GM19099 (cell line): ENCODE results near the gene DENND2A.

Experiments
- POLR2A ChIP-seq: IDR thresholded peaks from 3 replicates; pipeline ENCODE4 v1.6.1; 2011; ENCODE audit warnings: low read depth; ENCODE audit not compliant: insufficient read length; ENCODE audit errors: extremely low read depth

Gene DENND2A

DNA sequence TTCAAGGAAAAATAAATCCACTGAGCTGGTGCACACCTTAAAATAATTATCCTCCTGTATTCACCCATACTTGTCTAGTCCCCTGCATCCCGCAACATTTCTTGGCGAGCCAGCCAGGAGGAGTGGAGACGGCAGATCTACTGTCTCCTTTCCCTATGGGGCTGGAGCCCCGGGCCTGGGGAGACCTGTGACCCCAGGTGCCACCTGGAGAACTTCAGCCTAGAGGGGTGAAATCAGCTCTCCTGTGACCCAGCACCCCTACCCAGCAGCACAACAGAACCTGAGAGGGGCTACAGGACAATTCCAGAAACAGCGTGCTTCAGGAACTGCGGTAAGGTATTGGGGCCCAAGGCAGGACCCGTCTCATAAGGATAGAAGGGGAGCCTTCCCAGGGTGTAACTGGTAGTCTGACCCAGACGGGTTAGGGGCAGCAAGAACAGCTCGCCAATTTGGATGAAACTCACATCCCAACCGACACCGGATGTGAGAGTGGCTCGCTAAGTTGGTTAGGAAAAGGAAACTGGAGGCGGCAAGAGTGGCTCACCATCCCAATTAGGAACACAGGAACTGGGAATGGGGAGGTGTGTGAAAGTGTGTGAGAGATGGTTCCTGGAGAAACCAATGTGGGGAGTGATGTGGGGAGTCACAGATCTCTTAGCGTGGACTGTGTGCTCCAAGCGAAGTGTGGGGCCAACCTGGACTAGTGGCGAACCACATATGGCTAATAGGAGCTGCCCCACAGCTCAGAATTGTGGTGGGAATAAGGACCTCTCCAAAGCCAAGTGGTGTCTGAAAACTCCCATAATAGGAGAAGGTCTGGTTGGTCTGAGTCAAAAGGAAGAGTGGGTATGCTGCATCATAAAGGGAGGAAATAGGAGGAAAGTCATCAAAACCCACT, 15.1 kb upstream of the DENND2A start:
- TF ChIP-seq POLR2A, result no peak

DNA sequence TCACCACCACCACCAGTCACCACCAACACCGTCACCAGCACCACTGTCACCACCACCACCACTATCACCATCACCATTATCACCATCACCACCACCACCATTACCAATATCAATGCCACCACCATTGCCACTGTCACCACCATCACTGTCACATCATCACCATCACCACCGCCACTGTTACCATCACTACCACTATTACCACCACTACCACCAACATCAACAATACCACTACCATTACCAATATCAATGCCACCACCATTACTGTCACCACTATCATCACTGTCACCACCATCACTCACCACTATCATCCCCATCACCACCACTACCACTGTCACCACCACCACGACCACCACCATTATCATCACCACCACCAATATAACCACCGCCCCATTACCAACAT, 14.0 kb upstream of the DENND2A start:
- TF ChIP-seq POLR2A, result no peak

DNA sequence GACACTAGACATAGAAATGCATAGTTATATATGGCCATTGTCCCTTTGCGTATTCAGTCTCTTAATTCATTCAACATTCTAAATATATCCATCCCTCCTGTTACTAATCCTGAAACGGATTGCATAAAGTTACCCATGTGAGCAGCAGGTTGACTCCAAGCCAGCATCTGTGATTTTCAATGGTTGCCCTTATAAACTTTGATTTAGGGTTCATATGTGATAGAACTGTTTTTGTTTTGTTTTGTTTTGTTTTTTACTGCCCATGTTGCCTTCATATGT, 13.4 kb upstream of the DENND2A start:
- TF ChIP-seq POLR2A, result no peak

DNA sequence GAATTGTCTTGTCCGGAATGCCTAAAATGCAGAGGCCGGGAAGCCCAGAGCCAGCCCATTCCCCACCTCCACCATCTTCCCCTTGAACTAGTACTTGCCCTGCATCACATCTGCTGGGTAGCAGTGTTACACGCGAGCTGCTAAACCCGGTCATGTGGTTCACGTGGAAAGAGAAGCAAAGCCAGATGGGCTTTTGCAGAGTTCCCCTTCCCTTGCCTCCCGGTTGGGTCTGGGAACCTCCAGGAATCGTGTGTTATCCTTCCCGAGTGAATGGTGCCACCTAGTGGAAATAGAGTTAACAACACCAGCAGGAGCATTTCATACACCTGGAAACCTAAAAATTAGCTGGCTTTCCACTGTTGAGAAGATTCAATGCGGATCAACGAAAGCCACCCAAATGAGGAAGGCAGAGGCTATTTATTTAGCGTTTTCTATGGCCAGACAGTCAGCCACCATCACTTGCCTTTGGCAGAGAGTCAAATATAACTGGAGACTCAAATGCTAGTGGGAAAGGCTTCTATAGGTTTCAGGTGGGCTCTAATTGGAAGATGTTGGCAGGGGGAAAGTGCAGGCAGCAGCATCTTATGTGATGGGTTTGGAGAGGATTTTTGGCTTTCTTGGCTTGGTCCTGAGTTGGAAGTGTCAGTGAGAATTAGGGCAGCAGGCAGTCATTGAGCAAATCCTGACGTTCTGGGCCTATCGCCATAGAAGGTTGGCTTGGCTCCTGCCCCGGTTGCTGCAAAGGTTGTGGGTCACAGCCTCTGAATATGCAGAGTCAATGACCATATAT, 12.9 kb upstream of the DENND2A start:
- no peak for TF ChIP-seq POLR2A

DNA sequence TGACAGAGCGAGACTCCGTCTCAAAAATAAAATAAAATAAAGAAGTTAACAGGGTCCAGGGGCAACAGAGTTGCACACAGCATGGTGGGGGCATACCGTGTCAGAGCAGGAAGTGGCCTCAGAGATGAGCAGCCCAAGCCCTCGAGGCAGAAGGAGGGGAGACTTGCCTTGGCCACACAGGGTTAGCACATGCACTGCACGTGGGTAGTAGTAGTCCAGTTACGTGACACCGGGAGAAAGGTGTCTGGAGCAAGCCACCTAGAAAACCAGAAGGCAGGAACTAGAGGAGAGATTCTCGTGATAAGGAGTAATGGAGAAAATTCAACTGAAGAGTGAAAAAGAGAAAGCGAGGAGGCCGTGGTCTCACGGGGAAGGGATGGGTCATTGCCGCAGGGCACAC, 9.8 kb upstream of the DENND2A start:
- TF ChIP-seq POLR2A, result no peak

DNA sequence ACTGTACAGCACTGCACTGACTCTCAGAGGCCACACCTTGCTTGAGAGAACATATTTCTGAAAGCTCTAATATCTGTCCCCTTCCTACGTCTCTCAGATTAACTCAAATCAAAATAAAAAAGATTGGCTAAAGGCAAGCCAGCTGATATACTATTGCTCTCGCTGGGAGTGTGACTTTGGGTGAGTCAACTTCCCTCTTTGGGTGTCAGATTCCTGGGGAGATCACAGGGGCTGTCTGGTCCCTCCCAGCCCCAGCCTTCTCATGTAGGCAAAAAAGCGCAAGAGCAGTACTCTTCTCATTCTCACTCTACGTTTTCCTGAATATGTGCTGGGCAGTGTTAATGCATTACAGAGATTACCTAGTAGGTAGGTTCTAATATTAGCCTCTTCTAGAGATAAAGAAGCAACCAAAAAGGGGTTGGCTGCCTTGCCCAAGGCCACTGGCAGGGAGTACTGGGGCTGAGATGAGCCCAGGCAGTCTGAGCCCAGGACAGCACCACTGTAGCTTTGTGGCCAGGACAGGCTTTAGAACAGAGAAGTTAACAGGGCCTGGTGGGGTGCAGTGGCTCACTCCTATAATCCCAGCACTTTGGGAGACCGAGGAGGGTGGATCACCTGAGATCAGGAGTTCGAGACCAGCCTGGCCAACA, 9.1 kb upstream of the DENND2A start:
- TF ChIP-seq POLR2A, result no peak

DNA sequence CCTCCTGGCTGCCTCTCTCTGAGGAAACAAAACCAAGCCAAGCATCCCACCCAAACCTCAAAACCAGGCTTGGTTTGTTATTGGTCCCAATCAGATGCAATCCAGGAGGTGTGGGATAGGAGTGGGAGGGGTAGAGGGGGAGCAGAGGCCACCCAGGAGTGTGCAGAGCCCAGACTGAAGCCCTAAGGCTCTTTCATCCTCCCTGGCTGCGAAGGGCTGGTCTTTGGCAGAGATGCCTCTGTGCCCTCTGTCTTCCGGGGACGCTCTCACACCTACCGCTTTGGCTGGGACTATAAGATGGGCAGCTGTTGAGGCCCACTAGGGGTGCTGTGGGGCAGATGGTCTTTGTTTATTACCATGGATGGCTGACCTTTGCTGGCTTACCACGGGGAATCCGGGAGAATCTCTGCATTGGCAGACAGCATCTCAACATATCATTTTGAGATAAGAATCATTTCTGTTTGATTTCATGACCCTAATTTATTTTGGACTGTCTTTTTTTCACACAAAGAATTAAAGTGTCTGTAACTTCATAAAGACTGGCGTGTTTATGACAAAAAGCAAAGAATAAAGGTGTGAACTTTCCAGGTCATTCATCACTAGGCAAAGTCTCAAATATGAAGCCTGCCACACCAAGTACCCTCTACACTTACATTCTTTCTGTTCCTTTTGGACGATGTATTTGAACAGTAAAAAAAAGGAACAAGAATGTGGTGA, 6.5 kb upstream of the DENND2A start:
- no peak for TF ChIP-seq POLR2A

DNA sequence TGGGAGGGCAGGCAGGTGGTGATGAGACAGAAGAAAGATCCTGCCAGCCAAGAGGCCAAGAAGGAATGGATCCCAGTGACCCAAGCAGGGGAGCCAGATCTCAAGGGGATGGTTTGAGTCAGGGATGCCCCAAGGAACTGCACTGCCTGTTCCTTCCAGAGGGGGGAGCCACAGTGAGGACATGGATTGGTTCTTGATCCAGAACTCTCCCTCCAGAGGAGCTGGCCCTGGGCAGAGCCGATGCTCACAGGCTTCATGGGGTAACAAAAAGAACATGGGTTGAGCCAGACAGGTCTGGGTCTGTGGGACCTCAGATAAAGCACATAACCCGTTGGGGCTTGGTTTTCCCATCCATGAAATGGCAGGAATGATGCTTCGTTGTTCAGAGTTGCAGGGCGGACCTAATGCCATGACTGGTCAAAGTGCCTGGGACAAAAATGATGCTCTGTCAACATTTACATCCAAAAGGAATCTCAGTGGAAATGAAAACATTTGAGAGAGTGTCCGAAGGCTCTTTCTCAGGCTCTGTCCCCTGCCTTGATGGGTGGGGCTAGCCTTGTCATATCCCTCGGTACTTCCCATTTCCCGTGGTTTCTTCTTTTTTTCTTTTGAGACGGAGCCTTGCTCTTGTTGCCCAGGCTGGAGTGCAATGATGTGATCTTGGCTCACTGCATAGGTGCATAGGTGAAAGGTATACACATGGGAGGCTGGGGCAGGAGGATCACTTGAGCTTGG, 4.7 kb upstream of the DENND2A start:
- no peak for TF ChIP-seq POLR2A

DNA sequence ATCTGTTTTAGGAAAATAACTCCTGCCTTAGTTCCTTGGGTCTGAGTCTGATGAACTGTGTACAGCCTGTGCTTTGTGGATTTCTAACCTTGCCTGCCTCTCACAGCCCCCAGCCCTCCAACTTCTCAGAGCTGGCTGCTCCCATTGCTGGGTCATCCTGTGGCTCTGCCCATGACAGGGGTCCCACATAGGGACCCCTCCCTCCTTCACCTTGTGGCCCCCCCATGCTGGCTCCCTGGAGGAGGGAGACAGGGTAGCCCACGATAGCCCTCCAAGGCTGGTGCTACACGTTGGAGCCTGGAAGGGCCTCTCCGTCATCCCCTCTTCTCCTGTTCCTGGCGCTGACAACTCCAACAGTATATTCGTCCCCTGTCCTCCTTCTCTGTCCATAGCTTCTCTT, 2.8 kb upstream of the DENND2A start:
- TF ChIP-seq POLR2A, result no peak

DNA sequence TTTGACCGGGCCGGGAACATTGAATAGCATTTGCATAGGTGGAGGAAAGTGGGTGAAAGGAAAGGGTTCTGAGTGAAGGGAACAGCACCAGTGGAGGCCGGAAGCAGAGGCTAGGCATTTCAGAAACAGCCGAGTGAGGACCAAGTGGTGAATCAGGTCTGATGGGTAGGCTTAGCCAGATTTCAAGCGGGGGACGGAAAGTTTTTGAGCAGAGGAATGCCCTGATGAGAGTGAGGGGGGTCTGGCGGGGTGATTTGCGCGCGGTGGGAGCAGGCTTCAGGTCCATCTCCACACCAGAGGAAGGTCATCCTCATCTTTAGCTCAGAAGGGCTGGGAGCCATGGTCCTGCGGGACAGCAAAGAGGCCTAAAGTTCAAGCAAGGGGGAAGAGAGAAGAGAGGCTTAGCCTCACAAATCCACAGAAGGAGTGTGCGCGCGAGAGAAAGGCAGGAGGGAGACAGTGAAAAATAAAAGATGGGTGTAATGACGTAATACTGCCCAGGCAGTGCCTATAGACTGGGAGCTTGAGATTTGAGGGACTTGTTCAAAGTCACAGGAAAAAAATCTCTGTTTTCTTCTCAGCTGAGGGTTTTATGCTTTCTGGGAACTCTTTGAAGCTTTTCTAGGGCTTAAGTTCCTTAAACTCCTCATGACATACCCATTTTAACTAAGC, 1.0 kb upstream of the DENND2A start:
- TF ChIP-seq POLR2A, result no peak

DNA sequence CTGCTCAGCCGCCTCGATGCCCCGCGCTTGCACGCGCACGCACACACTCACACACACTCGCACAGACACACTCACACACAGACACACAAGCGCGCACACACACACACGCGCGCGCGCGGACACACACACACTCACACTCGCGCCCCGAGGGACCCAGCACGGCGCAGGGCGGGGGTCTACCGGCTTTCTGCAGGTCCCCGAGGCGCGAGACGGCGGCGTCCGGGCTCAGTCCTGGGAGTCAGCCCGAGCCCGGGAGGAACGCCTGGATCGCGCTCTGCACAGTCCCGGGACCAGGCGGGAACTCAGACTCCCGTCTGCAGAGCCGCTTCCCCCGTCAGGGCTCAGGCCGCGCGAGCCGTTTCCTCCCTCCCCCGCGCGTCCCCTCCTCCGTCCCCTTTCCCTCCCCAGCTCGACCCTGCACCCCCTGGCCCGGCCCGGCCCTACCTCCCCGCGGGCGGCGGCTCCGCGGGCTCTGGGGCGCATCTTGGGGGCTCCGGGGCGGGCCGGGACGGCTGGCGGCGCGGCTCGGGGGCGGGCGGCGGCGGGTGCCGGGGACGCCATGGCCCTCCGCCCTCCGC, 464 bp downstream of the DENND2A start:
- no peak for TF ChIP-seq POLR2A

DNA sequence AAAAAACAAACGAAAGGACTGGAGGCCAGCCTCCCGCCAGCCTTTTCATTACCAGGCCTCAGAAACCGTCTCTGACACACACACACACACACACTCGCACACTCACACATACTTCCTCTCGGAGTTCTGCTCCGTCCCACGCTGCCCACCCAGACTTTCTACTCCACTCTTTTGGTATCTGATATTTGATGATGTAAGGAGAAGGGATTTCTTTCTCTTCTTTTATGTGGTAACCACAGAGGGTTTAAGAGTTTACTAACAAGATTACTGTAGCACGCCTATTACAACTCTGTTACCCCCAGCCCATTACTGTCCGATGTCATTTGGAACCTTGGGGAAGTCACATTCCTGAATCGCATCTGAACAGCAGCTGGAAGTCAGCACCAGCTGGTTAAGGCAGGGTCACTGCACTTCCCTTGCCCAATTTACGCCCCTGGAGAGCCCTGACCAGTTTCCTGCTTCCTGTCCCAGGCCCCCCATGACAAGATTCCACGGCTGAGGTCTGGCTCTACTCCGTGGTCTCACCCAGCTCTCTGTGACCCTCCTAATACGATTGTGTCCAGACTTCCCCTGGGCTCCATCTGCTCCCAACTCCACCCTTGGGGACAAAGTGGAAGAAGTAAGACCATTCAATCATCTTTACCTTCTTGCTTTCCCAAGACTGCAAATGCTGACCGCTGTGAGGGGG, 1.1 kb downstream of the DENND2A start:
- no peak for TF ChIP-seq POLR2A

DNA sequence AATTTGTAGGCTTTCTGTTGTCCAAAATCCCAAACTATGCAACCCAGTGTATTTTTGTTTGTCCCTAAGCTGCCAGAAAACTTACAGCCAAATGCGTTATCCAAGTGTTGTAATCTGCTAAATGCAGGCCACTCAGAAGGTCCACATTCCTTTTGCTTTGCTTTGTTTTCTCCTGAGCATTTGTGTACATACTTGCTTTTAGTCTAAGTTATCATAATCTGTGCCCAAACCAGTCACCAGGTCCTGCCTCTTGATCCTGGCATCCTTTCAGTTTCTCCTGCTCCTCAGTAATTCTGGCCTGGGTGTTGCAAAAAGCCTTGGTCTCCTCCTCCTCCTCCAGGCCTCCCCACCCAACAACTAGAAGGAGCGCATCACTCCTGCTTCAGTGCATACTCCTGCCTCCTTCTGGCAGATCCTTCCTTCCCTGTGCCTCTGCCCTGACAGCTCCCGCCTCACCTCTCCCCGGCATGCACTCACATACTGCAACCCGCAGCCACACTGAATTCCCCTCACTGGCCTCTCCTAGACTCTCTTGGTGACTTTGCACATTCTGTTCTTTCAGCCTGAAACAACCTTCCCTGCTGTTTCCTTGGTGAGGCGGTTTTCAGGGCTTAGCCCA, 2.3 kb downstream of the DENND2A start:
- TF ChIP-seq POLR2A, result no peak
